ENCODE data around the gene TRDN.

Gene TRDN

DNA sequence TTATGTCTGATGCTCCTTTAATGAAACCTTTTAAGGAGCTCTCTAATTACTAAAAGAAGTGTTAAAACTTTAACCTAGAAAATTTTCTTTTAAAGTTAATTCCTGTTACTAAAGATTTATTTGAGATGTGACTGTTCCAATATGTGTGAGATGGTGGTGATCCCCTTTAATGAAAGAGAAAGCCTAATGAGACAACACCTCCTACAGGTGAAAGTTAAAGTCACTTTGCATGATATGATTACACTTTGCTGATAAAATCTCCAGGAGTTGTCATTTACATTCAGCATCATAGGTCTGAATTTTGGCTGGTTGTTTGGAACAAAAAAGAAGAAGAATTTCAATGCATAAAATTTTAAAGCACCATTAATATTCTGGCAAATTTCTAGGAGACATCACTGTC is 307.4 kb downstream of the TRDN start:
- H3K27me3 ChIP-seq (ENCODE audit: insufficient read depth, low read length, poor library complexity, severe bottlenecking), result no peaks in the 10 kb centered on the region
- no peaks in the 10 kb centered on the region for H3K4me1 ChIP-seq (ENCODE audit: insufficient read depth, low read length, poor library complexity, severe bottlenecking)
- TF ChIP-seq, protein P1, sequence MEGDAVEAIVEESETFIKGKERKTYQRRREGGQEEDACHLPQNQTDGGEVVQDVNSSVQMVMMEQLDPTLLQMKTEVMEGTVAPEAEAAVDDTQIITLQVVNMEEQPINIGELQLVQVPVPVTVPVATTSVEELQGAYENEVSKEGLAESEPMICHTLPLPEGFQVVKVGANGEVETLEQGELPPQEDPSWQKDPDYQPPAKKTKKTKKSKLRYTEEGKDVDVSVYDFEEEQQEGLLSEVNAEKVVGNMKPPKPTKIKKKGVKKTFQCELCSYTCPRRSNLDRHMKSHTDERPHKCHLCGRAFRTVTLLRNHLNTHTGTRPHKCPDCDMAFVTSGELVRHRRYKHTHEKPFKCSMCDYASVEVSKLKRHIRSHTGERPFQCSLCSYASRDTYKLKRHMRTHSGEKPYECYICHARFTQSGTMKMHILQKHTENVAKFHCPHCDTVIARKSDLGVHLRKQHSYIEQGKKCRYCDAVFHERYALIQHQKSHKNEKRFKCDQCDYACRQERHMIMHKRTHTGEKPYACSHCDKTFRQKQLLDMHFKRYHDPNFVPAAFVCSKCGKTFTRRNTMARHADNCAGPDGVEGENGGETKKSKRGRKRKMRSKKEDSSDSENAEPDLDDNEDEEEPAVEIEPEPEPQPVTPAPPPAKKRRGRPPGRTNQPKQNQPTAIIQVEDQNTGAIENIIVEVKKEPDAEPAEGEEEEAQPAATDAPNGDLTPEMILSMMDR (conservative IDR thresholded peaks at IDR 0.05; ENCODE audit: low read length), result peak; percentile 30
- no peak for TF ChIP-seq EZH2phosphoT487 (IDR thresholded peaks at IDR 0.05; ENCODE audit: borderline replicate concordance)
- no peak overlapping the region for H3K4me2 ChIP-seq (ENCODE audit: low read depth, low read length, poor library complexity, severe bottlenecking)
- no peaks in the 10 kb centered on the region for H3K9me2 ChIP-seq (replicated peaks; ENCODE audit: low read depth, low read length)
- no peaks in the 10 kb centered on the region for H3K9me3 ChIP-seq (ENCODE audit: insufficient read depth, low read depth, low read length)
- no peak overlapping the region for H3K4me3 ChIP-seq (ENCODE audit: low read length, poor library complexity, severe bottlenecking)
- no peaks in the 10 kb centered on the region for H3F3A ChIP-seq (ENCODE audit: low read depth)
- H3K36me3 ChIP-seq (ENCODE audit: insufficient read depth, low read length), result no peaks in the 10 kb centered on the region
- no peaks in the 10 kb centered on the region for H4K20me1 ChIP-seq (ENCODE audit: insufficient read depth, low read length, poor library complexity, severe bottlenecking)
- H2AFZ ChIP-seq (ENCODE audit: low read length), result no peak overlapping the region
- no peak overlapping the region for H3K9ac ChIP-seq (ENCODE audit: low read depth, low read length, poor library complexity, severe bottlenecking)
- no peaks in the 10 kb centered on the region for H3K79me2 ChIP-seq (ENCODE audit: insufficient read depth, low read length)

DNA sequence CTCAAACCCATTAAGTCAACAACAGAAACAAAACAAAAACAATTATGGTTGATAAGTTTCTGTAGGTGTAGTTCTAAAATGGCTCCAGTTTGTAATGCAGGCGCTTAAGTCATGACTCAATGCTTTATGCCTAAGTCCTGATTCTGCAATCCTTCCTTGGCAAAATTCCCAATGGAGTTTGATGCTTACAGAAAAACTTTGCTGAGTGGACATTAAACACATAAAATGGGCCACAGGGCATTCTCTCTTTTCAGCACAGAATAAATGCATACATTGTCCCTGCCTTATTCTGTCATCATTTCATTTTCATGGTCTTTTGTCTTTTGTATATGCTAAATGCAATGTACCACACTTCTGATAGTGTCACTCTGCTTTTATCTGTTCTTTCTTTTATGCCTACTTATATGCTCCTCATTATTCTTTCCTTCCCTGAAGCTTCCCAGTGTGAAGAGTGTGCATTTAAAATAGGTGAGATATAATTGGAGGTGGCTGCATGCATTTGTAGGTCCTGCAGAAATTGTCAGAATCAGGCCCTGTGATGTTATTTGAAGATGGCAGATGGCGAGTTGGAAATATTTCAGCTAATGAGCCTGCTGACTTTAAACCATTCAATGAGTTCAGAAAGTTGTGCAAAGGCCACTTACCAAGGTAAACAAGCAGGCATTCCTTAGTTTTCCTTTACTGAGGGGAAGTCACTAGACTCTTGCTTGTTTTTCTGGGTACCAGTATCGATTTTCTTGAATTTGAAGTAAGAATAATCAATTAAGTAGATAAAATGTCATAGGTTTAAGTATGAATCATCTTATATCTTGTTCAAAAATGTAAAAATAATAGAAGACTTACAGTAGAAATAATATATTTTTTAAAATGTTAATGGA is 313.1 kb downstream of the TRDN start:
- no peak overlapping the region for H3K4me2 ChIP-seq (ENCODE audit: low read depth, low read length, poor library complexity, severe bottlenecking)
- 0 out of 2 replicates have a peak overlapping the region, but pooled peaks have one; percentile 9 for H2AFZ ChIP-seq (ENCODE audit: low read length)
- no peaks in the 10 kb centered on the region for H3F3A ChIP-seq (ENCODE audit: low read depth)
- no peaks in the 10 kb centered on the region for H3K79me2 ChIP-seq (ENCODE audit: insufficient read depth, low read length)
- H3K36me3 ChIP-seq (ENCODE audit: insufficient read depth, low read length), result no peaks in the 10 kb centered on the region
- TF ChIP-seq EZH2phosphoT487 (IDR thresholded peaks at IDR 0.05; ENCODE audit: borderline replicate concordance), result no peak
- TF ChIP-seq, protein P1 (conservative IDR thresholded peaks at IDR 0.05; ENCODE audit: low read length), result no peak
- H3K4me1 ChIP-seq (ENCODE audit: insufficient read depth, low read length, poor library complexity, severe bottlenecking), result no peaks in the 10 kb centered on the region
- H3K9me2 ChIP-seq (replicated peaks; ENCODE audit: low read depth, low read length), result no peaks in the 10 kb centered on the region
- no peaks in the 10 kb centered on the region for H4K20me1 ChIP-seq (ENCODE audit: insufficient read depth, low read length, poor library complexity, severe bottlenecking)
- no peaks in the 10 kb centered on the region for H3K9me3 ChIP-seq (ENCODE audit: insufficient read depth, low read depth, low read length)
- no peak overlapping the region for H3K4me3 ChIP-seq (ENCODE audit: low read length, poor library complexity, severe bottlenecking)
- H3K27me3 ChIP-seq (ENCODE audit: insufficient read depth, low read length, poor library complexity, severe bottlenecking), result no peaks in the 10 kb centered on the region
- H3K9ac ChIP-seq (ENCODE audit: low read depth, low read length, poor library complexity, severe bottlenecking), result no peak overlapping the region

DNA sequence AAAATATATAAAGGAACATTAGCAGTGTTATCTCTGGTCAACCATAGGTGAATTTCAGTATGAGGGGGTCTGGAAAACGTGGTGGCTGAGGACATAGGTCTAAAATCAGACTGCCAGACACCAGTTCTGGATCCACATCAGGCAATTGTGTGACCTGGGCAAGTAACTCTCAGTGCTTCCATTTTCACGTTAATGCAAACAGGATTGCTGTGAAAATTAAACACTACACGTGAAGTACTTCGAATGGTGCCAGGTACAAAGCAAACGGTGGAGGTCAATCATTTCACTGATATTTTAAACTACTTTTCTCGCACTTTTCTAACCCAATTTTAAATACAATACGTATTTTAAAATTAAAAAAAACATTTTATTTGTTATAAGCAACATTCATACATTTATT is 315.7 kb downstream of the TRDN start:
- Histone ChIP-seq H3K4me1 (ENCODE audit: insufficient read depth, low read length, poor library complexity, severe bottlenecking) (no peaks in the 10 kb centered on the region), H3K4me2 (ENCODE audit: low read depth, low read length, poor library complexity, severe bottlenecking) (no peak overlapping the region), H3K79me2 (ENCODE audit: insufficient read depth, low read length) (no peaks in the 10 kb centered on the region), H2AFZ (ENCODE audit: low read length) (no peak overlapping the region), H3K4me3 (ENCODE audit: low read length, poor library complexity, severe bottlenecking) (no peak overlapping the region), H3F3A (ENCODE audit: low read depth) (no peaks in the 10 kb centered on the region), H3K36me3 (ENCODE audit: insufficient read depth, low read length) (no peaks in the 10 kb centered on the region), H3K27me3 (ENCODE audit: insufficient read depth, low read length, poor library complexity, severe bottlenecking) (no peaks in the 10 kb centered on the region), H3K9me3 (ENCODE audit: insufficient read depth, low read depth, low read length) (no peaks in the 10 kb centered on the region), H4K20me1 (ENCODE audit: insufficient read depth, low read length, poor library complexity, severe bottlenecking) (no peaks in the 10 kb centered on the region), H3K9ac (ENCODE audit: low read depth, low read length, poor library complexity, severe bottlenecking) (no peak overlapping the region), H3K9me2 (replicated peaks; ENCODE audit: low read depth, low read length) (no peaks in the 10 kb centered on the region)
- no peak for TF ChIP-seq EZH2phosphoT487 (IDR thresholded peaks at IDR 0.05; ENCODE audit: borderline replicate concordance)
- TF ChIP-seq, protein P1 (conservative IDR thresholded peaks at IDR 0.05; ENCODE audit: low read length), result no peak
